G401 (cell line): Measurements from ENCODE around the gene MAN2A2. TPM values are rescaled to one million over a fixed set of nuclear protein-coding genes. Genes with fewer than 3 reads are reported as not detected.
"Not testable (repeated sequence)": the region's sequence is repeated elsewhere in the genome, so short reads cannot be mapped to it uniquely, and the experiment has no call there.

Source experiments
- DNase-seq: peaks from one replicate; pipeline ENCODE4 v3.0.0-alpha.2; 2015; ENCODE audit warnings: low spot score
- in situ Hi-C: cut with HindIII; loops from 2 replicates; pipeline ENCODE4 v1.10.0; 2016; ENCODE audit warnings: low sequenced_read_pairs, mixed read lengths
- total RNA-seq: library from RNA; depleted of rRNA; stranded (reverse); fragments of >200 nt; shearing (Covaris generic); gene quantifications from 2 replicates; pipeline ENCODE4 v1.2.3, GENCODE V29; 2014

Gene MAN2A2
- total RNA-seq, 1 experiment from 2014 or later = 33.4 TPM

DNA sequence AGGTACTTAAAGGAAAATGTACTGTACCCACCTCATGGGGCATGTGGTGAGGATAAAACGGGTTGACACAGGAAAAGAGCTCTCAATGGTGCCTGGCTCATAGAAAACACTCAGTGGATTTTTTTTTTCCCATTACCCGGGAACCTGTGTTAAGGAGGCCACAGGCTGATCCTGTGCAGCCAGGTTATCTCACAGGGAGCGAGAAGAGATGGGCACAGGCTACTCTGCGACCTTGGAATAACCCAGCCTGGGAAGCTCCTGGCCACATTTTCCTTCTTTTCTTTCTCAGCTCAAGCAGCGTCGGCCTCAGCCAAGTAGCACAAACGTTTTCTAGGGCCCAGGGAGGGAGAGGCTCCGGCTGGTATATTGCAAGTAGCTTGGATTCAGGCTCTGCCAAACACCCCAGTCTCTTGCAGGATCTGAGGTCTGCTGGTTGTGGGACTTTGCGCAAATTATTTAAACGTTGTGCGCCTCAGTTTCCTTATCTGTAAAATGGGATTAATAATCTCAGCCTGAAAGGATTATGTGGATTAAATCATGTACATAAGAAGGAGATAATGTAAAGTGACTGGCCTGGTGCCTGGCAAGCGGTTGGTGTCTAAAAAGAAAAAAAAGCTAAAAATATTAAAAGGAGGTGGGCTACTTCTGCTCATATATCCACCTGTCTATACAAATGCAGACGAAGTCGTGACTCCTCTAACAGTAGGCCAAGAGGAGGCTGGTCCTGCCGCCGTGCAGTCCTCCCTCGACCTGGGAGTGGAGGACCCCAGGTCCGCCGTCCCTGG is 32.6 kb upstream of the MAN2A2 start:
- DNase-seq = peak; percentile 42
- in situ Hi-C loops = no loop called here

DNA sequence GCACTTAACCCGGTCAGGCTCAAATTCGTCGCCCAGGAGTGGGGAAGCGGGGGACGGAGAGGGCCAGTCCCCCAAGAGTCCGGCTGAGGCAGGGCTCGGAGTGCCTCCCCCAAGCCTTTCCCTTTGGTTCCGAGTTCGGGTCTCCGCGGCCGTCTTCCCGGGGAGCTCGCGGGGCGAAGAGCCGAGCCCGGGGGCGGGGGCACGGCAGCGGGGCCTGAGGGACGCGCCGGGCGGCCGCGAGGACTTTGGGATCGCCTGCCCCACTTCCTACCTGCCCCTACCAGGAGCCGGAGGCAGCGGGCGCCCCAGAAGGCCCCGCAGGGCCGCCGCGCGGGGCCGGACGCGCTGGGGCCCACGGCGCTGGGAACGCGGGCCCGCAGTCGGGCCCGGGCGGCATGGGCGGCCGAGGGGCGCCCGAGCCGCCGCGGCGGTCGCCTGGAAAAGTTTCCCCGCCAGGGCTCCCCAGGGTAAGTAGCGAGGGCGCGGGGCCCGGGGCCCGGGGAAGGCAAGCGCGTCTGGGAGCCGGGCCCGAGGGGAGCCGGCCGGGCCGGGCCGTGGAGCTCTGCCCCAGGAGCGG is 31.9 kb upstream of the MAN2A2 start:
- DNase-seq = no peak
- in situ Hi-C loops = no loop called here

DNA sequence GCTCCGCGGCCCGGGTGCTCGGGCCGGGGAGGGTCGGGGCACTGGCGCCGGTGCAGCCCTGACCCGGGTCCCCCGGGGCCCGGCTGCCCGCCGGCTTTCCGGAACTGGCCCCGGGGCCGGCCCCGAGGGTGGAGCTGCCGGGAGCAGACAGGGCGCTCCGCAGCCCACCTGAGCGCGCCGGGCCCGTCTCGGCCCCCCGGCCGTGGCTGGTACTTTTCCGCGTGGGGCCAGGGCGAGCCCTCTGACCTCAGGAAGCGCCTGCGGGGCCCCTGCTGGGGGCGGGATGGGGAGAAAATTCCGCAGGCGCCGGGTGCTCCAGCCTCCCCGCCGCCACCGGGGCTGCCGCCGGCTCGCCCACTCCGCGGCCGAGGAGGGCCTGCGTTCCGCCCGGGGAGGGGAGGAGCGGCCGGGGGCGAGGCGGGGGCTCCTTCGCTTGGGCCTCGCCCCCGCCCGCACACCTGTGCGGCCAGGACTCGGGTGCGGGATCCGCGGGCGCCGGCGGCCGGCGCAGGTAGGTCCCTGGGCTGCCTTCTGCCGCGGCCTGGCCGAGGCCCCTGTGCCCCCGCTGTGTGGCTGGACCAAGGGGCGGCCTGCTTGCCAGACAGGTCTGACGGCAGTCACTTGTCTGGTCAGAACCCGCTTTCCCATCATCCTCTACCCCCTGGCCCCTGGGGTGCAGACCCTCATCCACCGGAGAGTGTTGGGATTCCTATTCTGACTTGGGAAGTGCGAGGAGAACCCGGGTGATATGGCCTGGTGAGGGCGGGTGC is 31.2 kb upstream of the MAN2A2 start:
- in situ Hi-C loops = no loop called here

DNA sequence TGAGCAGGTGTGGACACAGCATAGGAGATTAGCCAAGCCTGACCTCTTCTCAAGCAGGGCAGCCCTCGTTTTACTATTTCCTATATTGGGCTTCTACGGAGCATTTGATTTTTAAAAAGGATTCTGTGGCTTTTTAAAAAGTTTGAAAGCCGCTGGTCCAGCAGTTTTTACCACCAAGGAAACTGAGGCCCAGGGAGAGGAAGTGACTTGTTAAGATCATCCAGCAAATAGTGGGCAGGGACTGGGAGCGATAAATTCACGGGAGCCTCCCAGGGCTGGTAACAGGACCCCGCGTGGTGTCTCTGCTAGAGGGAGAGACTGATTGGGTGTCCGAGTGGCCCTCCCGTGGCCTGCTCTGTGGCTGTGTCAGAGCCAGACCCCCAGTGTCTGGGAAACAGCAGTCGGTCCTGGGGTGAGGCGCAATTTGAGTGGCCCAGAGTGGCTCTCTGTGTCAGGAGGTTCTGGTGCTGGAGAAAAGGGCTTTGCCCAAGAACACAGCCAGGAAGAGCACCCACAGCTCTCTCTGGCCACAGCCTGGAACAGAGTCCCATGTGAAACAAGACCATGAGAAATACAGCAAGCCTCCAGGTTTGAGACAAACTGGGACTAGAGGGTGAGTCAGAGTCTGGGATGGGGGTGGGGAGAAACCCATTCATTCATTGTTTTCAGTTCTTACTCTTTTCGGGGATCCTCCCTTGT is 30.5 kb upstream of the MAN2A2 start:
- in situ Hi-C loops = no loop called here

More for the DNA sequence above, 31.2 kb upstream of the MAN2A2 start:
- peak; percentile 45 for DNase-seq

DNA sequence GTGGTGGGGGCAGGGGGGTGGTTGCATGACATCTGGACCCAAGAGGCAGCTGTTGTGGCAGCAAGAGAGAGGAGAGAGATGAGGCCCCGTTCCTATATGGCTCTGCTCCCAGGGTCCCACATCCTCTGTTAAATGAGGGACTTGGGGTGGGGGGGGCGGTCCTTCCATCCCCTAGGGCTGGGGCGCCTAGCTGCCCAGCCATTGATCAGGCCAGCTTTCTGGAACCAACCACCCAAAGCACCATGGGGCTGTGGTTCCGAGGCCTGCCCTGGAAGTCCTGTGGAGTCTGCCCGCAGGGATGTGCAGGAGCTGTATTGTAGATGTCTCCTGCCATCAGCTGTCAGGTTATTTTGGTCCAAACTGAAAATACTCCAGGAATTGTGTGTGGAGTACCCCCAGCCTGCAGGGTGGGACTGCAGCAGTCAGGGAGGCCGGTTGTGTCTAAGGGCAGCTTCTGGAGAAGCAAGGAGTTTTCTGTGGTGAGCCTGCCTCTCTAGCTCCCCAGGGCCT is 29.6 kb upstream of the MAN2A2 start:
- no peak for DNase-seq
- in situ Hi-C loops = no loop called here

More for the DNA sequence above, 30.5 kb upstream of the MAN2A2 start:
- DNase-seq = no peak

DNA sequence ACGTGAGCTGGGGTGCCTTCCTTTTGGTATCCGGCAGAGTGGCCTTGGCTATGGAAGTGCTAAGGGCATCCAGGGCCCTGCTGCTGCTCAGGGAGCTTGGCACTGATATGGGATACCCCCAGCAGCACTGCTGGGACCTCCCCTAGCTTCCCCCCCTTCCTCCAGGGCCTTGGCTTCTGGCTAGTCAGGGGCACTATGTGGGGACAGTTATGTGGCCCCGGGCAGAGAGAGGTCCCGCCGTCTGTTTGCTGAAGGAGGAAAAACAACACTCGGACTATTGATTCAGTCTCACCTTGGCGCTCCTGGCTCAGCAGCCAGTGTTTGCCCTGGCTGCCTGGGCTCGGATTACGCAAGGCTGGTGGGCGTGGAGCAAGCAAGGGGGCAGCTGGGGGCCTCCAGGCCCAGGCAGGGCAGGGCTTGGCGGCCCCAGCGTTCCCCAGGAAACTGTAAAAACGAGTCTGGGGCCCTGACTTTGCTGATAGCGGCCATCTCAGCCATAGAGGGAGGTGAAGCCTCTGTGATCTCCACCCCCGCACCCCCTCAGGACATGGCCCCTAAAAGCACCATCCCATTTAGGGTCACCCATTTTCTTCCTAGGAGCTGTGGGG is 29.0 kb upstream of the MAN2A2 start:
- DNase-seq = no peak
- in situ Hi-C loops = no loop called here

DNA sequence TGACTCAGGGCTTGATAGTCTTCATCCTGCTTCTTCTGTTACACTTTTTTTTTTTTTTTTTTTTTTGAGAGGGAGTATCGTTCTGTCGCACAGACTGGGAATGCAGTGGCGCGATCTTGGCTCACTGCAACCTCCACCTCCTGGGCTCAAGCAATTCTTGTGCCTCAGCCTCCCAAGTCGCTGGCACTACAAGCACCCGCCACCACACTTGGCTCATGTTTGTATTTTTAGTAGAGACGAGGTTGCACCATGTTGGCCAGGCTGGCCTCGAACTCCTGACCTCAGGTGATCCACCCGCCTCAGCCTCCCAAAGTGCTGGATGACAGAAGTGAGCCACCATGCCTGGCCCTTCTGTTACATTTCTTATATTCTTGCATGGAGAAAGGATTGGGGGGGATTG is 28.1 kb upstream of the MAN2A2 start:
- in situ Hi-C loops, DNase-seq: not testable (repeated sequence)

DNA sequence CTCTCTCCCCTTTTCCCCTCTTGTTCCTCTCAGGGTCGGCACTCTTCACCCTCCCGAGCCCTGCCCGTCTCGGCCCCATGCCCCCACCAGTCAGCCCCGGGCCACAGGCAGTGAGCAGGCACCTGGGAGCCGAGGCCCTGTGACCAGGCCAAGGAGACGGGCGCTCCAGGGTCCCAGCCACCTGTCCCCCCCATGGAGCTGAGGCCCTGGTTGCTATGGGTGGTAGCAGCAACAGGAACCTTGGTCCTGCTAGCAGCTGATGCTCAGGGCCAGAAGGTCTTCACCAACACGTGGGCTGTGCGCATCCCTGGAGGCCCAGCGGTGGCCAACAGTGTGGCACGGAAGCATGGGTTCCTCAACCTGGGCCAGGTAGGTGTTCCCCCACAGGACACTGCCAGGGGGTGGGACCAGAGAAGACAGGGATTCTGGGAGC is 27.5 kb upstream of the MAN2A2 start:
- no peak for DNase-seq
- in situ Hi-C loops = no loop called here

DNA sequence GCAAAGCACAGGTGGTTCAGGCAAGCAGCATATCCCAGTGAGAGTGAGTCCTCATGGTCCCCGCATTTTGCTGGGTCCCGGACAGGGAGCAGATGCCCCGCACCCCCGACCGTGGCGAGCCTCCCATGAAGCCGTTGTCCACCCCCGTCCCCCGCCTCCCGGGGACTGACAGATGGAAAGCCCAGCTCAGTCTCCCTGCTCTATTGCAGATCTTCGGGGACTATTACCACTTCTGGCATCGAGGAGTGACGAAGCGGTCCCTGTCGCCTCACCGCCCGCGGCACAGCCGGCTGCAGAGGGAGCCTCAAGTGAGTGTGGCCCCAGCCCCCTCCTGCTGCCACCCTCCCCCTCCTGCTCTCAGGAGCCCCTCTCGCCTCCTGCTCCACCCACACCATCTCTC is 27.1 kb upstream of the MAN2A2 start:
- in situ Hi-C loops = no loop called here

DNA sequence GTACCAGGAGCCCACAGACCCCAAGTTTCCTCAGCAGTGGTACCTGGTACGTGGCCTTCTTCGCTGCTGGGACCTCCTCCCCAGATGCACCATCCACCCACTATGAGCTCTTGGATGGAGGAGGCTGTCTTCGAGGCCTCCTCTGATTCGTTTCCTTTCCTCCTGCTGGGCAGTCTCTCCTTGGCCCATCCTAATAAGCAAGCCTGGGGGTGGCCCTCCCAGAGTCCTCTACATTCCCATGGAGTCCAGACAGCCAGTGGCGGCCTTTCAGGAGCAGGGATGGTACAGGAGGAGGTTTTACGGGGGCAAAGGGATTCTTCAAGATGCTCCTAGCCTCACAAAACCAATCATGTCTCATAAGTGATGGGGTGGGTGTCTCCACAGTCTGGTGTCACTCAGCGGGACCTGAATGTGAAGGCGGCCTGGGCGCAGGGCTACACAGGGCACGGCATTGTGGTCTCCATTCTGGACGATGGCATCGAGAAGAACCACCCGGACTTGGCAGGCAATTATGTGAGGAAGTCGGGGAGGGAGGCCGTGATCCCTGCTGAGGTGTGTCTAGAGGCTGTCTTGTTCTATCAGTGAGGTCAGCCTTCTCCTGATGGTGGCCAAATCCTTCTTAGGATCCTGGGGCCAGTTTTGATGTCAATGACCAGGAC is 26.5 kb upstream of the MAN2A2 start:
- in situ Hi-C loops = no loop called here

More for the DNA sequence above, 27.1 kb upstream of the MAN2A2 start:
- DNase-seq = no peak

DNA sequence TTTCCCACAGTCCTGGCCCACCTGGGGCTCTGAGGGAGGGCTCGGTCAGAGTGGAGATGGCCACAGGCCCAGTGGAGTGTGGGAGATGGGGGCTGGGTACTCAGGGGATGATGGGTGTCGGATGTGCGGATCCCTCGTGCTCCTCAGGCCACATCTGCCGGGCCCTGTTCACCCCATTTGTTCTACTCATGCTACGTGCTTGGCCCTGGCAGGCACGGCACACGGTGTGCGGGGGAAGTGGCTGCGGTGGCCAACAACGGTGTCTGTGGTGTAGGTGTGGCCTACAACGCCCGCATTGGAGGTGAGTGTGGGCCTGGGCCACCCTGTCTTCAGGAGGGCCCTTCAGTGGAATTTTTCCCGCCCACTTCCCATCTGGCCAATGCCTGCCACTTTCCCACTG is 25.8 kb upstream of the MAN2A2 start:
- in situ Hi-C loops = no loop called here
- DNase-seq = no peak

More for the DNA sequence above, 26.5 kb upstream of the MAN2A2 start:
- no peak for DNase-seq

DNA sequence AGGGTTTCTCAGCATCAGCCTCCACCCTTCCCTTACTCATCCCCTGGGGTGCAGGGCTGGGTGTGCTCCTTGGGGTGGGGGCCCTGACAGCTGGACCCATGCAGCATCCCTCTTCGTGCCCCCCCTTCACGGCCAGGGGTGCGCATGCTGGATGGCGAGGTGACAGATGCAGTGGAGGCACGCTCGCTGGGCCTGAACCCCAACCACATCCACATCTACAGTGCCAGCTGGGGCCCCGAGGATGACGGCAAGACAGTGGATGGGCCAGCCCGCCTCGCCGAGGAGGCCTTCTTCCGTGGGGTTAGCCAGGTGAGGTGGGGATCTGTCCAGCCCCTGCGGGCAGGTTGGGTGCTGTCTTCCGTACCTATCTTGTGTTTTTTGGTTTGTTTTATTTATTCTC is 25.1 kb upstream of the MAN2A2 start:
- in situ Hi-C loops = no loop called here
- no peak for DNase-seq

DNA sequence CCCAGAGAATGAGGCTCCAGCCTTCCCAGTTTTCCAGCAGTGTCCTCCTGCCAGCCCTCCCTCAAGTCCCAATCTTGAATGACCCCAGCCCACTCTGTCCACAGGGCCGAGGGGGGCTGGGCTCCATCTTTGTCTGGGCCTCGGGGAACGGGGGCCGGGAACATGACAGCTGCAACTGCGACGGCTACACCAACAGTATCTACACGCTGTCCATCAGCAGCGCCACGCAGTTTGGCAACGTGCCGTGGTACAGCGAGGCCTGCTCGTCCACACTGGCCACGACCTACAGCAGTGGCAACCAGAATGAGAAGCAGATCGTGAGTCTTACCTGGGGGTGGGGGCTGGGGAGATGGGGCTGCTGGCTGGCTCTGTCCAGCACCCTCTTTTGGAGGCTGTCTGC is 24.4 kb upstream of the MAN2A2 start:
- in situ Hi-C loops = no loop called here
- DNase-seq = no peak

DNA sequence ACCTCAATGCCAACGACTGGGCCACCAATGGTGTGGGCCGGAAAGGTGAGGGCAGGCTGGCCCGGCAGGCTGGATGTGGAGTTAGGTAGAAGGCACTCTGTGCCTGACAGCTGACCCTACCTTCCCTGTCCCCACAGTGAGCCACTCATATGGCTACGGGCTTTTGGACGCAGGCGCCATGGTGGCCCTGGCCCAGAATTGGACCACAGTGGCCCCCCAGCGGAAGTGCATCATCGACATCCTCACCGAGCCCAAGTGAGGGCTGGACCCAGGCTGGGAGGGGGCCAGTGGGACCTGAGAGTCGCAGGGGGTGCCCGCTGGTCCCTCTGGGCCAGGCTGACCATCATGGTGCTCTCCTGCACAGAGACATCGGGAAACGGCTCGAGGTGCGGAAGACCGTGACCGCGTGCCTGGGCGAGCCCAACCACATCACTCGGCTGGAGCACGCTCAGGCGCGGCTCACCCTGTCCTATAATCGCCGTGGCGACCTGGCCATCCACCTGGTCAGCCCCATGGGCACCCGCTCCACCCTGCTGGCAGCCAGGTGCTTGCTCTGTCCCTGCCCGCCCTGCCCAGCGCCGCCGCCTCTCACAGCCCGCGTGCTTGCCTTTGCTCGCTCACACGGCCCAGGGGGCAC is 23.3 kb upstream of the MAN2A2 start:
- in situ Hi-C loops = no loop called here
- DNase-seq = no peak

DNA sequence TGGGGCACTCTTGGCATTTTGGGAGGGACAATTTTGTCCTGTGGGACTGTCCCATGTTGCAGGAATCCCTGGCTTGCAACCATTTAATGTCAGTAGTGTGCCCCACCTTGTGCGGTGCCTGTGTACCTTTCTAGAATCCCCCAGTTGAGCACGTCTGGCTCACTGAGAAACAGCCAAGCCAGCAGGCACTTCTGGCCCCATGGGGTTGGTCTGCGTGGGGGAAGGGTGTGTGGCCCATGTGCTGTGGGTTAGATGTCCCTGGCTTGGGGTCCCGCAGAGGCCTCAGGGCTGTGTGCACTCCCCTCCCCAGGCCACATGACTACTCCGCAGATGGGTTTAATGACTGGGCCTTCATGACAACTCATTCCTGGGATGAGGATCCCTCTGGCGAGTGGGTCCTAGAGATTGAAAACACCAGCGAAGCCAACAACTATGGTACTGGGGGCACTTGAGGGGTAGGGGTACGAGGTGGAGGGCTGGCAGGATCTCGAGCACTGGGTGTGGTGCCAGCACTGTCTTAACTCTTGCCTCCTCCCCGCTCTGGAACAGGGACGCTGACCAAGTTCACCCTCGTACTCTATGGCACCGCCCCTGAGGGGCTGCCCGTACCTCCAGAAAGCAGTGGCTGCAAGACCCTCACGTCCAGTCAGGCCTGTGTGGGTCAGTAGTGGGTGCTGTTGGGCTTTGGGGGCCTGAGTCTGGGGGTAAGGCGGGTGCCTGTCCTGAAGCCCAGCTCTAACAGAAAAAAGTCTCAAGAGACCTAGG is 22.5 kb upstream of the MAN2A2 start:
- no peak for DNase-seq
- in situ Hi-C loops = no loop called here

DNA sequence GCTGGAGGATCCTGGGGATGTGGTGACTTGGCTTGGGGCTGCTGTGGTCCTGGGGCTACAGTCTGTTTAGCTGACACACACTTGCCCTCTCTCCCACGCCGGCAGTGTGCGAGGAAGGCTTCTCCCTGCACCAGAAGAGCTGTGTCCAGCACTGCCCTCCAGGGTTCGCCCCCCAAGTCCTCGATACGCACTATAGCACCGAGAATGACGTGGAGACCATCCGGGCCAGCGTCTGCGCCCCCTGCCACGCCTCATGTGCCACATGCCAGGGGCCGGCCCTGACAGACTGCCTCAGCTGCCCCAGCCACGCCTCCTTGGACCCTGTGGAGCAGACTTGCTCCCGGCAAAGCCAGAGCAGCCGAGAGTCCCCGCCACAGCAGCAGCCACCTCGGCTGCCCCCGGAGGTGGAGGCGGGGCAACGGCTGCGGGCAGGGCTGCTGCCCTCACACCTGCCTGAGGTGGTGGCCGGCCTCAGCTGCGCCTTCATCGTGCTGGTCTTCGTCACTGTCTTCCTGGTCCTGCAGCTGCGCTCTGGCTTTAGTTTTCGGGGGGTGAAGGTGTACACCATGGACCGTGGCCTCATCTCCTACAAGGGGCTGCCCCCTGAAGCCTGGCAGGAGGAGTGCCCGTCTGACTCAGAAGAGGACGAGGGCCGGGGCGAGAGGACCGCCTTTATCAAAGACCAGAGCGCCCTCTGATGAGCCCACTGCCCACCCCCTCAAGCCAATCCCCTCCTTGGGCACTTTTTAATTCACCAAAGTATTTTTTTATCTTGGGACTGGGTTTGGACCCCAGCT is 21.7 kb upstream of the MAN2A2 start:
- in situ Hi-C loops = no loop called here
- DNase-seq = no peak
